ENCODE results near the gene USP15. TPM values are rescaled to one million over a fixed set of nuclear protein-coding genes. Genes with fewer than 3 reads are reported as not detected.
A peak's percentile ranks its signal among the peaks of the same experiment; 100 is the strongest.

Gene USP15
- total and polyA plus RNA-seq, 2 donors (not counting 1 experiment from before 2014, with no cell fraction given) = 116 to 182 TPM

DNA sequence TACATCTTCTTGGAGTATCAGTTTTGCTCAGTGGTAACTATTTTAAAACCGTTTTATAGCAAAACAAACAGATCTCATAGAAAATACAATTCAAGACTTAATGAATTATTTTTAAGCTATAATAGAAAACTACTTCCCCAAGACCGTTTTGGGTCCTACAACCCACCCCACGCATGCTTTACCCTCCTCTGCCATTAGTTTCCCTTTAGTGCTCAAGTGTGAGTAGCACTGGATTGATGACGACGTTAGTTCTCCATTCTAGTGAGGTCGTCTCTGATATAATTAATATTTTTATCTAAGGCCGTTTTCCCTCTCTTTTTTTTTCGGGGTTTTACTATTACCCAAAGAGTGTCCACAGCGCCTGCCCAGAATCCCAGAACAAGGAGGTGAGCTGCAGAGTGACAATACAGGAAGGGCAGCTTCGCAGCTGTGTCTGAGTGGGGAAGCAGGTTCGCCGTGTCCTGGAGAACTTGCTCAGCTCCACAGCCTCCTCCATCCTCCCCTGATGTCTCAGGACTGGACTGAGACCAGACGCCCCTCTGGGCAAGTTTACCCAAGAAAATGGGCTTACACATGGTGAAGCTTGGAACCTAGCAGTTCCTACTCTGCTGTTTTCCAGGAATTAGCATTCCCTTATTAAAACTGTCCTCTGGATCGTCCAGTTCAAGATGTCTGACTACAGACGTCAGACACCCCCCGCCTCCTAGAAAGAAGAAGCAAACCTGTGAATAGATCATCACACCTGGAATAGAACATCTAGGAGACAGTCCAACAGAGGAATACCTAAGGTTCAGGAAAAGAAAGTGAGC is 174.5 kb downstream of the USP15 start:
- Histone ChIP-seq H3K27ac (ENCODE audit: low read length in 2 of 2) (no peak overlapping the region), H4K20me1 (ENCODE audit: control insufficient read depth, insufficient read depth, low read length, poor library complexity, severe bottlenecking) (no peaks in the 10 kb centered on the region), H3K27me3 (replicated peaks in 1 of 4; ENCODE audit: control extremely low read depth in 1 of 4, control insufficient read depth in 3 of 4, insufficient read depth in 4 of 4, low read length in 3 of 4) (peaks cover 0 to 16% (median 14%) of the 10 kb centered on the region in 4 experiments), H3K9ac (ENCODE audit: low read length) (peak overlapping the region; percentile 70), H3K4me2 (replicated peaks; ENCODE audit: low read depth, low read length, poor library complexity, severe bottlenecking) (peak overlapping the region; percentile 89), H3K9me3 (ENCODE audit: control extremely low read depth in 1 of 3, control insufficient read depth in 2 of 3, insufficient read depth in 1 of 3, low read length in 2 of 3) (peaks cover 0 to 4% (median 0%) of the 10 kb centered on the region in 3 donors), H3K4me3 (ENCODE audit: control extremely low read depth in 1 of 5, extremely low read depth in 1 of 5, insufficient read depth in 1 of 5, low read depth in 2 of 5, low read length in 4 of 5) (peak overlapping the region; percentile 41 to 74 (median 56)), H2AFZ (ENCODE audit: insufficient read depth, low read depth, low read length, poor library complexity, severe bottlenecking) (peak overlapping the region; percentile 79), H3K4me1 (ENCODE audit: control insufficient read depth in 2 of 2, insufficient read depth in 2 of 2, low read length in 2 of 2) (peaks cover 17 to 18% of the 10 kb centered on the region in 2 donors), H3K36me3 (replicated peaks in 1 of 2; ENCODE audit: control extremely low read depth in 1 of 2, control insufficient read depth in 1 of 2, extremely low read depth in 1 of 2, insufficient read depth in 2 of 2, low read length in 1 of 2) (no peaks in the 10 kb centered on the region), H3K79me2 (ENCODE audit: control insufficient read depth, insufficient read depth, low read length) (no peaks in the 10 kb centered on the region)
- ChIA-PET POLR2A (no interaction called here), CTCF (interaction anchor here (0.9 to 6.0 kb wide), 13 partner anchors 9 to 378 kb away, joined by 3 to 169 read pairs (median 5); partner anchors contain the start of gene MON2)
- ATAC-seq (ENCODE audit: low read depth) = no peak
- Mint-ChIP-seq H3K27me3 (peaks cover 36% of the 10 kb centered on the region), H3K9me3 (ENCODE audit: insufficient read depth) (no peaks in the 10 kb centered on the region), H3K4me3 (peak overlapping the region; percentile 91), H3K4me1 (peaks cover 20% of the 10 kb centered on the region), H3K27ac (no peak overlapping the region)
- intact Hi-C loops (cut with micrococcal nuclease) = loop anchor here (5.0 kb wide), 1 partner anchor 148 kb away; no protein-coding TSS in a partner anchor
- WGBS (ENCODE audit: insufficient coverage) = 4% methylated on average over 7 of the region's 16 CpGs
- TF ChIP-seq, protein P1, sequence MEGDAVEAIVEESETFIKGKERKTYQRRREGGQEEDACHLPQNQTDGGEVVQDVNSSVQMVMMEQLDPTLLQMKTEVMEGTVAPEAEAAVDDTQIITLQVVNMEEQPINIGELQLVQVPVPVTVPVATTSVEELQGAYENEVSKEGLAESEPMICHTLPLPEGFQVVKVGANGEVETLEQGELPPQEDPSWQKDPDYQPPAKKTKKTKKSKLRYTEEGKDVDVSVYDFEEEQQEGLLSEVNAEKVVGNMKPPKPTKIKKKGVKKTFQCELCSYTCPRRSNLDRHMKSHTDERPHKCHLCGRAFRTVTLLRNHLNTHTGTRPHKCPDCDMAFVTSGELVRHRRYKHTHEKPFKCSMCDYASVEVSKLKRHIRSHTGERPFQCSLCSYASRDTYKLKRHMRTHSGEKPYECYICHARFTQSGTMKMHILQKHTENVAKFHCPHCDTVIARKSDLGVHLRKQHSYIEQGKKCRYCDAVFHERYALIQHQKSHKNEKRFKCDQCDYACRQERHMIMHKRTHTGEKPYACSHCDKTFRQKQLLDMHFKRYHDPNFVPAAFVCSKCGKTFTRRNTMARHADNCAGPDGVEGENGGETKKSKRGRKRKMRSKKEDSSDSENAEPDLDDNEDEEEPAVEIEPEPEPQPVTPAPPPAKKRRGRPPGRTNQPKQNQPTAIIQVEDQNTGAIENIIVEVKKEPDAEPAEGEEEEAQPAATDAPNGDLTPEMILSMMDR (IDR thresholded peaks at IDR 0.05) = no peak
- no peak for TF ChIP-seq EZH2 (IDR thresholded peaks at IDR 0.05; ENCODE audit: borderline replicate concordance, insufficient read depth, low read depth, low read length, poor library complexity, severe bottlenecking)
- peak; percentile 26 for DNase-seq
